IMR-90 (cell line): Measurements from ENCODE around the gene SPDYC. TPM values are rescaled to one million over a fixed set of nuclear protein-coding genes. Genes with fewer than 3 reads are reported as not detected.

ENCODE experiments used
- microRNA-seq, 2 experiments: library from miRNA; stranded (forward) in 1 of 2; unstranded in 1 of 2; fragments of 10-50 nt in 1 of 2; fragments of <30 nt in 1 of 2; gene quantifications in 1 of 2; microRNA quantifications in 1 of 2; one replicate each; pipeline versions ENCODE3 to v1.1.0; 2013 to 2020; ENCODE audit not compliant: insufficient read depth in 1 of 2, insufficient read length in 1 of 2, unreplicated experiment in 1 of 2
- polyA plus RNA-seq, 3 experiments: library from polyadenylated mRNA; depleted of rRNA; stranded (reverse); fragments of >200 nt; gene quantifications; 2 replicates each; pipeline ENCODE4 v1.2.3, GENCODE V29; 2012; ENCODE audit warnings: low replicate concordance in 1 of 3
- small RNA-seq, 5 experiments: library from RNA; depleted of rRNA; stranded (forward); fragments of <200 nt; gene quantifications; one replicate each; pipeline ENCODE3, GENCODE V24; 2012
- total RNA-seq: library from RNA; depleted of rRNA; stranded (reverse); fragments of >200 nt; gene quantifications from 2 replicates; pipeline ENCODE4 v1.2.3, GENCODE V29; 2012; rRNA removed

Gene SPDYC
- total and polyA plus RNA-seq, 2 of the 4 experiments (the other 2 are of a cell fraction): not detected

Small RNA genes within 50 kb of the gene (microRNA-seq; reads per million reads assigned to microRNA genes)
- gene HIGD1AP10 (ENCODE audit: insufficient read depth, insufficient read length) (not detected), gene MIR6751 (ENCODE audit: unreplicated experiment) (not detected), gene PDCL2P2 (ENCODE audit: insufficient read depth, insufficient read length) (not detected), gene RNU2-23P (ENCODE audit: insufficient read depth, insufficient read length) (not detected)

Small RNA genes within 50 kb of the gene (small RNA-seq; reads per million reads assigned to genes)
- gene HIGD1AP10 (0 reads per million in 5 experiments), gene PDCL2P2 (0 reads per million in 5 experiments), gene RNU2-23P (0.73 to 102 (median 15.4) reads per million in 5 experiments)

Other genes starting within 250 kb of the SPDYC start
- 6.4 and 6.5 TPM in 2 replicates for gene PPP2R5B, start 245.5 kb upstream of the SPDYC start, total RNA-seq
- gene PPP2R5B, start 245.5 kb upstream of the SPDYC start, polyA plus RNA-seq (2012; rRNA removed): 23.5 and 23.6 TPM in 2 replicates
- not detected in 2 replicates for gene GPHA2, start 234.3 kb upstream of the SPDYC start, total RNA-seq
- gene GPHA2, start 234.3 kb upstream of the SPDYC start, polyA plus RNA-seq (2012; rRNA removed): not detected in 2 replicates
- gene MAJIN, start 198.1 kb upstream of the SPDYC start, total RNA-seq: not detected in 2 replicates
- not detected in 2 replicates for gene MAJIN, start 198.1 kb upstream of the SPDYC start, polyA plus RNA-seq (2012; rRNA removed)
- gene BATF2, start 173.3 kb upstream of the SPDYC start, total RNA-seq: 0.36 and 0.56 TPM in 2 replicates
- 1.2 and 1.6 TPM in 2 replicates for gene BATF2, start 173.3 kb upstream of the SPDYC start, polyA plus RNA-seq (2012; rRNA removed)
- gene ARL2, start 156.1 kb upstream of the SPDYC start, total RNA-seq: 46.4 and 48.9 TPM in 2 replicates
- 152 and 168 TPM in 2 replicates for gene ARL2, start 156.1 kb upstream of the SPDYC start, polyA plus RNA-seq (2012; rRNA removed)
- 8.1 and 9.0 TPM in 2 replicates for gene SNX15, start 142.8 kb upstream of the SPDYC start, total RNA-seq
- 15.2 and 16.3 TPM in 2 replicates for gene SNX15, start 142.8 kb upstream of the SPDYC start, polyA plus RNA-seq (2012; rRNA removed)
- 2.8 and 2.9 TPM in 2 replicates for gene SAC3D1, start 129.0 kb upstream of the SPDYC start, total RNA-seq
- gene SAC3D1, start 129.0 kb upstream of the SPDYC start, polyA plus RNA-seq (2012; rRNA removed): 13.2 and 15.4 TPM in 2 replicates
- 2.8 and 3.8 TPM in 2 replicates for gene NAALADL1, start 111.7 kb upstream of the SPDYC start, total RNA-seq
- gene NAALADL1, start 111.7 kb upstream of the SPDYC start, polyA plus RNA-seq (2012; rRNA removed): 5.8 and 6.3 TPM in 2 replicates
- 9.1 and 10.0 TPM in 2 replicates for gene CDCA5, start 86.2 kb upstream of the SPDYC start, total RNA-seq
- 14.0 and 14.9 TPM in 2 replicates for gene CDCA5, start 86.2 kb upstream of the SPDYC start, polyA plus RNA-seq (2012; rRNA removed)
- 24.0 and 27.2 TPM in 2 replicates for gene ZFPL1, start 86.0 kb upstream of the SPDYC start, total RNA-seq
- 67.5 and 75.6 TPM in 2 replicates for gene ZFPL1, start 86.0 kb upstream of the SPDYC start, polyA plus RNA-seq (2012; rRNA removed)
- gene VPS51, start 74.0 kb upstream of the SPDYC start, total RNA-seq: 82.5 and 113 TPM in 2 replicates
- 56.3 and 71.2 TPM in 2 replicates for gene VPS51, start 74.0 kb upstream of the SPDYC start, polyA plus RNA-seq (2012; rRNA removed)
- 4.7 and 5.7 TPM in 2 replicates for gene TM7SF2, start 58.4 kb upstream of the SPDYC start, total RNA-seq
- gene TM7SF2, start 58.4 kb upstream of the SPDYC start, polyA plus RNA-seq (2012; rRNA removed): 7.6 and 11.5 TPM in 2 replicates
- gene ZNHIT2, start 52.5 kb upstream of the SPDYC start, total RNA-seq: 3.6 and 3.9 TPM in 2 replicates
- gene ZNHIT2, start 52.5 kb upstream of the SPDYC start, polyA plus RNA-seq (2012; rRNA removed): 5.9 and 7.7 TPM in 2 replicates
- gene FAU, start 48.1 kb upstream of the SPDYC start, total RNA-seq: 189 and 285 TPM in 2 replicates
- gene FAU, start 48.1 kb upstream of the SPDYC start, polyA plus RNA-seq (2012; rRNA removed): 652 and 804 TPM in 2 replicates
- gene MRPL49, start 47.9 kb upstream of the SPDYC start, total RNA-seq: 54.2 and 55.2 TPM in 2 replicates
- 51.5 and 56.8 TPM in 2 replicates for gene MRPL49, start 47.9 kb upstream of the SPDYC start, polyA plus RNA-seq (2012; rRNA removed)
- 8.3 and 9.5 TPM in 2 replicates for gene SYVN1, start 35.7 kb upstream of the SPDYC start, total RNA-seq
- gene SYVN1, start 35.7 kb upstream of the SPDYC start, polyA plus RNA-seq (2012; rRNA removed): 45.7 and 52.9 TPM in 2 replicates
- 62.8 and 110 TPM in 2 replicates for gene CAPN1, start 11.7 kb downstream of the SPDYC start, total RNA-seq
- gene CAPN1, start 11.7 kb downstream of the SPDYC start, polyA plus RNA-seq (2012; rRNA removed): 182 and 263 TPM in 2 replicates
- 12.2 and 14.2 TPM in 2 replicates for gene POLA2, start 91.7 kb downstream of the SPDYC start, total RNA-seq
- 17.3 and 19.9 TPM in 2 replicates for gene POLA2, start 91.7 kb downstream of the SPDYC start, polyA plus RNA-seq (2012; rRNA removed)
- 5.2 and 5.3 TPM in 2 replicates for gene CDC42EP2, start 144.6 kb downstream of the SPDYC start, total RNA-seq
- 27.5 and 31.3 TPM in 2 replicates for gene CDC42EP2, start 144.6 kb downstream of the SPDYC start, polyA plus RNA-seq (2012; rRNA removed)
- gene DPF2, start 163.6 kb downstream of the SPDYC start, total RNA-seq: 37.2 and 42.8 TPM in 2 replicates
- gene DPF2, start 163.6 kb downstream of the SPDYC start, polyA plus RNA-seq (2012; rRNA removed): 54.3 and 62.5 TPM in 2 replicates
- gene TIGD3, start 184.5 kb downstream of the SPDYC start, total RNA-seq: 0.28 TPM in 1 of 2 replicates, not detected in the other
- 0.12 TPM in 1 of 2 replicates, not detected in the other for gene TIGD3, start 184.5 kb downstream of the SPDYC start, polyA plus RNA-seq (2012; rRNA removed)
- 0.56 and 0.72 TPM in 2 replicates for gene SLC25A45, start 212.4 kb downstream of the SPDYC start, total RNA-seq
- gene SLC25A45, start 212.4 kb downstream of the SPDYC start, polyA plus RNA-seq (2012; rRNA removed): 1.2 and 1.3 TPM in 2 replicates
- 10.8 and 11.3 TPM in 2 replicates for gene FRMD8, start 216.4 kb downstream of the SPDYC start, total RNA-seq
- gene FRMD8, start 216.4 kb downstream of the SPDYC start, polyA plus RNA-seq (2012; rRNA removed): 19.8 and 22.5 TPM in 2 replicates